H1 (cell line): ENCODE data around the gene MPPED1. TPM values are rescaled to one million over a fixed set of nuclear protein-coding genes. Genes with fewer than 3 reads are reported as not detected.

Source experiments
- CTCF ChIA-PET: fragments of 300-600 bp; sonication (Branson Sonifier 250); formaldehyde crosslinking; loops from one replicate; lab custom pipeline; 2021; ENCODE audit not compliant: partially characterized antibody; lab: Charles Lee
- POLR2A ChIA-PET: fragments of 300-600 bp; sonication (Branson Sonifier 250); formaldehyde crosslinking; loops from one replicate; lab custom pipeline; 2021; ENCODE audit warnings: inconsistent platforms; ENCODE audit not compliant: partially characterized antibody; lab: Charles Lee
- DNase-seq, 2 experiments: peaks; one replicate each; pipeline versions ENCODE4 v3.0.0 to v3.0.0-alpha.2; 2010 to 2022; ENCODE audit warnings: low spot score in 2 of 2, low read depth in 1 of 2, mixed read lengths in 1 of 2
- FAIRE-seq: peaks from 2 replicates; lab custom pipeline; 2011; peaks lifted over from hg19 to GRCh38; lab: Jason Lieb, UNC
- H2AFZ ChIP-seq: 2 replicates; pipeline ENCODE4 v1.8.1; 2012; ENCODE audit warnings: low read length, inconsistent platforms
- H2AK5ac ChIP-seq: 2 replicates; pipeline ENCODE4 v1.6.1; 2013; ENCODE audit warnings: low read depth, low read length
- H2BK120ac ChIP-seq: replicated peaks from 2 replicates; pipeline ENCODE3; 2013; ENCODE audit warnings: low read depth, low read length, inconsistent platforms
- H2BK12ac ChIP-seq: 2 replicates; pipeline ENCODE4 v1.6.1; 2013; ENCODE audit warnings: low read depth, low read length
- H2BK15ac ChIP-seq: 2 replicates; pipeline ENCODE4 v1.6.1; 2013; ENCODE audit warnings: low read length
- H2BK20ac ChIP-seq: 2 replicates; pipeline ENCODE4 v1.6.1; 2013; ENCODE audit warnings: low read length
- H2BK5ac ChIP-seq: 2 replicates; pipeline ENCODE4 v1.6.1; 2013; ENCODE audit warnings: low read depth, low read length
- H3K14ac ChIP-seq: 2 replicates; pipeline ENCODE4 v1.6.1; 2013; ENCODE audit warnings: inconsistent platforms; ENCODE audit not compliant: insufficient read length
- H3K18ac ChIP-seq: 2 replicates; pipeline ENCODE4 v1.6.1; 2013; ENCODE audit warnings: low read length; ENCODE audit errors: extremely low read depth
- H3K23ac ChIP-seq: 2 replicates; pipeline ENCODE4 v1.6.1; 2013; ENCODE audit warnings: inconsistent platforms; ENCODE audit not compliant: insufficient read length
- H3K23me2 ChIP-seq: 2 replicates; pipeline ENCODE4 v1.6.1; 2013; ENCODE audit warnings: low read depth, low read length
- H3K27ac ChIP-seq: 2 replicates; pipeline ENCODE4 v1.6.1; 2011; ENCODE audit warnings: low read depth, low read length, inconsistent platforms
- H3K27me3 ChIP-seq, 4 experiments: replicated peaks in 1 of 4; 1 replicate in 1 of 4; 2 replicates in 3 of 4; pipeline versions ENCODE4 v1.6.1 to v1.8.1; 2011 to 2013; ENCODE audit warnings: low read length in 3 of 4, mild to moderate bottlenecking in 3 of 4, inconsistent platforms in 2 of 4, mixed read lengths in 2 of 4, moderate library complexity in 1 of 4; ENCODE audit not compliant: control insufficient read depth in 3 of 4, insufficient read depth in 3 of 4; ENCODE audit errors: extremely low read depth in 1 of 4
- H3K36me3 ChIP-seq, 4 experiments: 2 replicates each; pipeline versions ENCODE4 v1.6.1 to v1.8.1; 2011 to 2013; ENCODE audit warnings: mild to moderate bottlenecking in 4 of 4, low read length in 3 of 4, moderate library complexity in 2 of 4, control low read depth in 1 of 4, inconsistent platforms in 1 of 4; ENCODE audit not compliant: insufficient read depth in 4 of 4, control insufficient read depth in 2 of 4
- H3K4ac ChIP-seq: replicated peaks from 2 replicates; pipeline ENCODE3; 2013; ENCODE audit warnings: low read length, low read depth, mixed read lengths, inconsistent platforms; ENCODE audit not compliant: insufficient read length
- H3K4me1 ChIP-seq, 4 experiments: replicated peaks in 1 of 4; 1 replicate in 1 of 4; 2 replicates in 3 of 4; pipeline versions ENCODE4 v1.6.1 to v1.8.1; 2011 to 2013; ENCODE audit warnings: low read length in 3 of 4, inconsistent platforms in 2 of 4, mixed read lengths in 1 of 4; ENCODE audit not compliant: insufficient read depth in 4 of 4, control insufficient read depth in 3 of 4
- H3K4me2 ChIP-seq, 2 experiments: 2 replicates each; pipeline versions ENCODE4 v1.6.1 to v1.8.1; 2011 to 2013; ENCODE audit warnings: low read depth in 2 of 2, low read length in 2 of 2, control low read depth in 1 of 2, inconsistent platforms in 1 of 2, mild to moderate bottlenecking in 1 of 2; ENCODE audit not compliant: insufficient read depth in 1 of 2
- H3K4me3 ChIP-seq, 4 experiments: fragments of 200-600, 300-600 bp in 1 of 4; sonication (generic), shearing (Covaris generic), sonication (Bioruptor Twin) in 1 of 4; 2 replicates each; pipeline versions ENCODE4 v1.5.1 to v1.8.1; 2011 to 2016; ENCODE audit warnings: low read length in 4 of 4, low read depth in 3 of 4, control low read depth in 2 of 4, inconsistent platforms in 2 of 4, mild to moderate bottlenecking in 2 of 4, mixed read lengths in 1 of 4, moderate library complexity in 1 of 4; ENCODE audit not compliant: insufficient read depth in 2 of 4; ENCODE audit errors: extremely low read depth in 1 of 4
- H3K56ac ChIP-seq: replicated peaks from 2 replicates; pipeline ENCODE3; 2013; ENCODE audit warnings: low read depth, mild to moderate bottlenecking, mixed read lengths, low read length, inconsistent platforms; ENCODE audit not compliant: insufficient read length
- H3K79me1 ChIP-seq: 2 replicates; pipeline ENCODE4 v1.6.1; 2013; ENCODE audit warnings: low read depth, low read length, control low read depth
- H3K79me2 ChIP-seq, 2 experiments: 2 replicates each; pipeline versions ENCODE4 v1.6.1 to v1.8.1; 2012 to 2013; ENCODE audit warnings: low read length in 2 of 2, mild to moderate bottlenecking in 2 of 2, inconsistent platforms in 1 of 2; ENCODE audit not compliant: insufficient read depth in 2 of 2, control insufficient read depth in 1 of 2
- H3K9ac ChIP-seq, 4 experiments: replicated peaks in 1 of 4; 1 replicate in 1 of 4; 2 replicates in 3 of 4; pipeline versions ENCODE4 v1.6.1 to v1.8.1; 2011 to 2013; ENCODE audit warnings: low read depth in 3 of 4, low read length in 3 of 4, control low read depth in 2 of 4, mild to moderate bottlenecking in 2 of 4, moderate library complexity in 2 of 4, inconsistent platforms in 1 of 4; ENCODE audit errors: extremely low read depth in 1 of 4
- H3K9me3 ChIP-seq, 2 experiments: 2 replicates each; pipeline versions ENCODE4 v1.6.1 to v1.8.1; 2012 to 2013; ENCODE audit warnings: mild to moderate bottlenecking in 2 of 2, moderate library complexity in 2 of 2, control low read depth in 1 of 2, inconsistent platforms in 1 of 2, low read depth in 1 of 2, low read length in 1 of 2, mixed read lengths in 1 of 2; ENCODE audit not compliant: insufficient read depth in 2 of 2
- H4K20me1 ChIP-seq, 2 experiments: replicated peaks in 1 of 2; 2 replicates each; pipeline versions ENCODE3 to v1.8.1; 2011 to 2013; ENCODE audit warnings: inconsistent platforms in 2 of 2, low read length in 2 of 2, mild to moderate bottlenecking in 1 of 2; ENCODE audit not compliant: insufficient read depth in 2 of 2, control insufficient read depth in 1 of 2
- H4K5ac ChIP-seq: 2 replicates; pipeline ENCODE4 v1.6.1; 2013; ENCODE audit warnings: low read length, low read depth, mixed read lengths, inconsistent platforms; ENCODE audit not compliant: insufficient read length
- H4K8ac ChIP-seq: 2 replicates; pipeline ENCODE4 v1.8.0; 2013; ENCODE audit warnings: mild to moderate bottlenecking, moderate library complexity, low read length, inconsistent platforms; ENCODE audit not compliant: insufficient read depth; ENCODE audit errors: extremely low read depth
- H4K91ac ChIP-seq: replicated peaks from 2 replicates; pipeline ENCODE3; 2013; ENCODE audit warnings: low read length, mixed read lengths, inconsistent platforms; ENCODE audit not compliant: insufficient read length
- EP300 ChIP-seq, 2 experiments: IDR thresholded peaks; 1 replicate in 1 of 2; 2 replicates in 1 of 2; pipeline ENCODE4 v1.6.1; 2011 to 2012; ENCODE audit warnings: low read depth in 2 of 2, low read length in 2 of 2, mild to moderate bottlenecking in 2 of 2, borderline replicate concordance in 1 of 2, inconsistent platforms in 1 of 2, moderate library complexity in 1 of 2
- NRF1 ChIP-seq: IDR thresholded peaks from 2 replicates; pipeline ENCODE4 v1.6.1; 2011; ENCODE audit warnings: mild to moderate bottlenecking, low read depth, low read length, improper control_type of control experiment
- POU5F1 ChIP-seq: IDR thresholded peaks from 2 replicates; pipeline ENCODE4 v1.6.1; 2011; ENCODE audit warnings: low read depth, mild to moderate bottlenecking, low read length, moderate library complexity
- RFX5 ChIP-seq: IDR thresholded peaks from 2 replicates; pipeline ENCODE4 v1.6.1; 2011; ENCODE audit warnings: low read depth, low read length, improper control_type of control experiment, borderline replicate concordance
- SIN3A ChIP-seq, 2 experiments: IDR thresholded peaks in 1 of 2; conservative IDR thresholded peaks in 1 of 2; 2 replicates each; pipeline ENCODE4 v1.6.1; 2011 to 2012; ENCODE audit warnings: low read length in 2 of 2, improper control_type of control experiment in 1 of 2, low read depth in 1 of 2, mild to moderate bottlenecking in 1 of 2
- WGBS, 2 experiments: shearing (Covaris generic) in 1 of 2; methylation state at CpG; one replicate each; pipeline versions ENCODE4 v1.1.6 to v1.1.7; 2013 to 2015; ENCODE audit warnings: low lambda C conversion rate in 2 of 2, mixed read lengths in 2 of 2, inconsistent platforms in 1 of 2, low coverage in 1 of 2, missing lambda C conversion rate in 1 of 2; ENCODE audit not compliant: insufficient replicate concordance in 2 of 2, insufficient coverage in 1 of 2, insufficient read length in 1 of 2; ENCODE audit errors: extremely low coverage in 1 of 2, missing lambda C conversion rate in 1 of 2; 5-methylcytosine and 5-hydroxymethylcytosine counted together
- polyA plus RNA-seq, 7 experiments: library from polyadenylated mRNA; depleted of rRNA in 3 of 7; stranded (reverse) in 5 of 7; unstranded in 2 of 7; fragments of >200 nt in 5 of 7; fragments of 200-250 nt in 2 of 7; gene quantifications; 1 replicate in 5 of 7; 2 replicates in 1 of 7; 4 replicates in 1 of 7; pipeline versions ENCODE4 v1.2.1 to v1.2.3, GENCODE V29; 2011 to 2013; ENCODE audit warnings: missing spikeins in 2 of 7, mixed read lengths in 2 of 7
- total RNA-seq: library from RNA; stranded (reverse); fragmentation: NEBNext Ultra II Directional; extraction: Animal tissue kit (Norgen Biotek cat#: 25700); gene quantifications from 2 replicates; pipeline ENCODE4 v1.2.1, GENCODE V29; 2021

Gene MPPED1
- total and polyA plus RNA-seq, 2 of the 8 experiments (the other 6 are each of a cell fraction or from before 2014, with no cell fraction given) = 0.29 to 0.37 TPM

- Histone ChIP-seq H2BK15ac (no peak overlapping the region), H2BK20ac (no peak overlapping the region), H4K5ac (no peak overlapping the region), H3K23me2 (no peaks in the 10 kb centered on the region), H3K14ac (no peak overlapping the region), H3K4ac (no peak overlapping the region), H3K4me2 (no peak overlapping the region), H2BK5ac (no peak overlapping the region), H2BK12ac (no peak overlapping the region), H2AK5ac (no peak overlapping the region), H3K9ac (no peak overlapping the region), H2AFZ (no peak overlapping the region), H3K56ac (no peak overlapping the region), H3K23ac (no peak overlapping the region), H4K8ac (no peak overlapping the region), H3K36me3 (no peaks in the 10 kb centered on the region), H2BK120ac (no peak overlapping the region), H3K27me3 (no peaks in the 10 kb centered on the region), H3K9me3 (no peaks in the 10 kb centered on the region), H3K4me3 (no peak overlapping the region), H3K27ac (no peak overlapping the region), H3K18ac (no peak overlapping the region), H3K79me1 (no peaks in the 10 kb centered on the region), H4K91ac (no peak overlapping the region), H3K4me1 (peaks cover 0 to 3% (median 0%) of the 10 kb centered on the region in 4 experiments; a peak in 2 of 7 replicates), H4K20me1 (peaks cover 0 to 2% of the 10 kb centered on the region in 2 experiments), H3K79me2 (no peaks in the 10 kb centered on the region)
- 90% methylated on average over 36 of the region's 39 CpGs; no CpG with 5 or more reads in 1 of the 2 experiments for WGBS, 2 experiments
- ChIA-PET POLR2A (no interaction called here), CTCF (interaction anchor here (0.6 to 1.1 kb wide), 3 partner anchors 13 to 305 kb away, joined by 3 read pairs; partner anchors contain the start of gene MPPED1)
- FAIRE-seq (no peak), DNase-seq (no peak)
- TF ChIP-seq SIN3A (conservative IDR thresholded peaks at IDR 0.05 in 1 of 2, IDR thresholded peaks at IDR 0.05 in 1 of 2; ENCODE audit: low read depth in 1 of 2, low read length in 2 of 2) (no peak), RFX5 (no peak), EP300 (IDR thresholded peaks at IDR 0.05; ENCODE audit: borderline replicate concordance in 1 of 2, low read depth in 2 of 2, low read length in 2 of 2) (no peak), NRF1 (no peak), POU5F1 (no peak)
Measured at GRCh38 chr22:43424666-43425630, 13.1 kb downstream of the MPPED1 start.
